Measurements from ENCODE around the gene ZNF821.
"Not testable (repeated sequence)": the region's sequence is repeated elsewhere in the genome, so short reads cannot be mapped to it uniquely, and the experiment has no call there.

ZNF821 gene

DNA sequence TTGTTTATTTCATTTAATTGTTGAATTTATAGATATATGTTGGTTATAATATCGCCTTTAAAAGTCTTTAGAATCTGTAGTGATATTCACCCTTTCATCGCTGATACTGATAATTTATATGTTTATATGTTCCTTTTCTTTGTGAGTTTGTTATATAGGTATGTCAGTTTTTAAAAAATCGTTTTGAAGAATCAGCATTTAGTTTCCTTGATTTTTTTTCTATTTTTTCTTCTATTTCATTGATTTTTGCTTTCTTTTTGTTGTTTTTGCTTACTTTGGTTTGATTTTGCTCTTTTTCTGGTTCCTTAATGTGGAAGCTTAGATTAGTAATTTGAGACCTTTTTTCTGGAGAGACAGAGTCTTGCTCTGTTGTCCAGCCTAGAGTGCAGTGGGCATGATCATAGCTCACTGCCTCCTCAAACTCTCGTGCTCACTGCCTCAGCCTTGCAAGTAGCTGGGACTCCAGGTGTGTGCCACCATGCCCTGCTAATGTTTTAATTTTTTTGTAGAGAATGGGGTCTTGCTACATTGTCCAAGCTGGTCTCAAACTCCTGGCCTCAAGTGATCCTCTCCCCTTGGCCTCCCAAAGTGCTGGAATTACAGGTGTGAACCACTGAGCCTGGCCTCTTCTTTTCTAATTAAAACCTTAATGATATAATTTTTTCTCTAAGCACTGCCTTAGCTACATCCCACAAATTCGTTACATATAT is 18.8 kb upstream of the ZNF821 start:
- no peak for DNase-seq

- DNase-seq = no peak
Observed at GRCh38 chr16:71899171-71899570, 15.2 kb upstream of the ZNF821 start.

DNA sequence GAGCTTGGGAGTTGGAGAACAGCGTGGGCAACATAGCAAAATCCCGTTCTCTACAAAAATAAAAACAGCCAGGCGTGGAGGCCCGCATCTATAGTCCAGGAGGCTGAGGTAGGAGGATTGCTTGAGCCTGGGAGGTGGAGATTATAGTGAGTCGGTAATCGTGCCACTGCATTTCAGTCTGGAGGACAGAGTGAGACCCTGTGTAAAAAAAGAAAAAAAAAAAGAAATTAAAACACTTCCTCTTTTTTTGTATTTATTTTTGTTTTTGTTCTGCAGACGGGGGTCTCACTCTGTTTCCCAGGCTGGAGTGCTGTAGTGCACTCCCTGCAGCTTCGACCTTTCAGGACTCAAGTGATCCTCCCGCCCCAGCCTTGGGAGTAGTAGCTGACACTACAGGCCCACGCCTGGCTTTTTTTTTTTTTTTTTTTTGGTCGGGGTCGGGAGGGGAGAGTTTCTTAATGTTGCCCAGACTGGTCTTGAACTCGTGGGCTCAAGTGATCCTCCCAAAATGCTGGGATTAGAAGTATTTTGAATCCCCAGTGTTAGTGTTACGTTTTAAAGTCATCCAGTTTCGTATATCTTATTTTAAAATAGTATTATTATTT is 12.9 kb upstream of the ZNF821 start:
- DNase-seq = no peak

GRCh38 chr16:71895679-71896365 is 11.8 kb upstream of the ZNF821 start:
- peak; percentile 26 for DNase-seq

DNA sequence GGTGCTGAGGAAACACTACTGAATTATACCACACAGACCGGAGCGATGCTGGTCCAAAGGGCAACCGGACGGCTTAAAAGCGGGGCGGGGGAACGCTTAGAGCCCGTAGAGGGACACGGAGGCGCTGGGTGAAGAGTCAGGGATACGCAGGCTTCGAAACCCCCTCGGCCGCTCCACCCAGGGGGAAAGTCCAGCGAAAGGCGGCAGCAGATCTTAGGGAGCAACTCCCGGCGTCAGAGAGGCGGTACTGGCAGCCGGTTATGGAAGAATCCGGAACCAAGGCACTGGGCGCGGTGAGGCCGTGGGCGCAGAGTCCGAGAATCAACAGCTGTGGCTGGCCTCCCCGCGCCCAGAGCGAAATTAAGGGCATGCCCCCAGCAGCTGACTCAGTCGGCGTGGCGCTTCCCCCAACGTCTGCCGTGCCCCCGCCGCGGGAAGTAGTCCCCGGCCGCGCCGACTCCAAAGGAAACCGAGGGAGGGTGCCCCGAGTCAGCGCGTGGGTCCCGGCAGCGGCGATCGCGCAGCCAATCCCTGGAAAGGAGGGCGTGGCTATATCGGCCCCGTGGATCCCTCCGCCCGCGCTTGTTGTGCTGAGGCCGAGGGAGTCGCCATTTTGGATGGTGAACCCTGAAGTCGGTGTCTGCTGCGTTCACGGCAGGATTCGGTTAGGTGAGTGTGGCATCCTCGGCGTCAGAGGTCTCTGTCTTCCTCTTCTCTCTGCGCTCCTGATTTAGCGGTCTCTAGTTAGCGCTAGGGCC is 11.1 kb upstream of the ZNF821 start, which contains the start of gene IST1:
IST1 (plus strand) TSS at position 611 of the 758 bp plus-strand sequence. CDS start 20,110 bp downstream, outside the sequence.
- peak; percentile 98 for DNase-seq

DNA sequence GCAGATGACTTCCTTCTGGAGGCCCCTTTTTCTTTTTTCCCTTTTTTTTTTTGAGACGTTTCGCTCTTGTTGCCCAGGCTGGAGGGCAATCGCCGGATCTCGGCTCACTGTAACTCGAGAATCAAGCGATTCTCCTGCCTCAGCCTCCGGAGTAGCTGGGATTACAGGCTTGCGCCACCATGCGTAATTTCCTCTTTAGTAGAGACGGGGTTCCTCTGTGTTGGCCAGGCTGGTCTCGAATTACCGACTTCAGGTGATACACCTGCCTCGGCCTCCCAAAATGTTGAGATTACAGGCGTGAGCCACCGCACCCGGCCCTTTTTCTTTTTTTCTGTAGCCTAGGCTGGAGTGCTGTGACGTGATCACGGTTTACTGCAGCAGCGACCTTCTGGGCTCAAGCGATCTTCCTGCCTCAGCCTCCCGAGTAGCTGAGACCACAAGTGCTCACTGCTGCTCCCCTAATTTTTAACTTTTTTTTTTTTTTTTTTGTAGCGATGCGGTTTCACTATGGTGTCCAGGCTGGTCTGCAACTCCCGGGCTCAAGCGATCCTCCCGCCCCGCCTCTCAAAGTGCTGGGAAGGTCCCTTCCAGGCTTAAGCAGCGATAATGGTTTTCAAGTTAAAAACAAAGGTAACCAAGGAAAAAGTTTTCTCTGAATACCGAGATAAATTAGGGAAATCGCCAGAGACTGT is 10.4 kb upstream of the ZNF821 start:
- peak; percentile 50 for DNase-seq

DNA sequence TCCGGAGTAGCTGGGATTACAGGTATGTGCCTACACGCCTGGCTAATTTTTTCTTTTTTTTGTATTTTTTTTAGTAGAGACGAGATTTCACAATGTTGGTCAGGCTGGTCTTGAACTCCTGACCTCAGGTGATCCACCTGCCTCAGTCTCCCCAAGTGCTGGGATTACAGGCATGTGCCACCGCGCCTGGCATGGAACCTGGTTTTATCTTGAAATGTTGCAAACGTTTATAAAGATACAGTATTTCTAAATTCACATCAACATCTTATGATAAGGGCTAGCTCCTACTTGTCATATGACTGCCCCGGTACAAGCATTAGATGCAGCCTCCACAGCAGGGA is 9.9 kb upstream of the ZNF821 start:
- DNase-seq = no peak

DNA sequence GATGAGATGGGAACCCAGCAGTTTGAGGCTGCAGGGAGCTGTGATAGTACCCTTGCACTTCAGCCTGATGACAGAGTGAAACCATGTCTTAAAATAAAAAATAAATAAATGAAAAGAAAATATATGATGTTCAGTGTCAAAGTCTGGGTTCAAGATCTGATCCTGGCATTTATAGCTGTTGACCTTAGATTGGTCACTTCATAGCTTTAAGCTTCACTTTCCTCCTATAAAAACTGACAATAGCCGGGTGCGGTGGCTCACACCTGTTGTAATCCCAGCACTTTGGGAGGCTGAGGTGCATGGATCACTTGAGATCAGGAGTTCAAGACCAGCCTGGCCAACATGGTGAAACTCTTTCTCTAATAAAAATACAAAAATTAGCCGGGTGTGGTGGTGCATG is 5.2 kb upstream of the ZNF821 start:
- DNase-seq = no peak

DNA sequence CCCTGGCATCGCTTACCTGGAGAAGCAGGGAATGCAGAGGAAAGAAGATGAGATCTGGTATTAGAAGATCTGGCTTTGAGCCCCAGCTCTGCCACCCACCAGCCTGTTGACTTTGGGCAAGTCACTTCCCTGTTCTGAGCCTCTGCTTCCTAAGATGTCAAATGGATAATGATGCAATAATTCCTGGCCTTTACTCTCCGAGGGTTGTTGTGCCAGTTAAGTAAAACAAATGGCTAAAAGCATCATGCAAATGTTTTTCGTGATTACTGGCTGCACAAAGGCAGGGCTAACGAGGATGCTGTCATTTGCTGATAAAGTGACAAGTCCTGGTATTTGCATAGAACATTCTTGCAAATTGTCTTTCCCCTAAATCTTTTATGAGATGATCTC is 1.3 kb upstream of the ZNF821 start:
- DNase-seq = no peak

DNA sequence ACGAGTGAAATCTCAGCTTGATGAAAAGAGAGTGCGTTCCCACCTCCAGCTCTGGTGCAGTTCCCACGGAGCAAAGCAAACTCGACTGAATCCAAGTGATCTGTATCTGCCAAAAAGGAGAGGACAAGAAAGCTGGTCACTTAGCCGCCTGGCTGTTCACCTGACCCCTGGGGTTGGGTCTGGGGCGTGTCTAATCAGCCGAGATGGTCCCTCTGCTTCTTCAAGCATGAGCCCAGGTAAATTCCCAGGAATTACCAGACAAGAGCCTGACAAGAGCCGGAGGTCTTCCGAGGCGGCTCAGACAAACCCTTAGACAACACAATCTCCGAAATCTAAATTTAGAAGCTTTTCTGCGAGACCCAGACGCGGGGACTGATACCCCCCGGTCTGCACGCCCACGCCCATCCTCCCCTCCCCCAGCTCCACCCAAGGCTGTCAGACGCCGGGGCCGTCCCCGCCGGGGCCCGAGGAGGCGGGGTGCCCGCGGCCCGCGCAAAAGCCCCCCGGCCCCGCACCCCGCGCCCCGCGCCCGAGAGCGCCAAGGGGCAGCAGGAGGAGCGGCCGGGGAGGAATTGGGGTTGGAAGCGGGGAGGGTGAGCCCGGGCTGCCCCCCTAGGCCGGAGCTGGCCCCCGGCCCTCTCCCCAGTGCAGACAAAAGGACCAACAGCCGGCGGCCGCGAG is 674 bp downstream of the ZNF821 start:
- DNase-seq = no peak

GRCh38 chr16:71882505-71883167 is 1.3 kb downstream of the ZNF821 start:
- DNase-seq = peak; percentile 68

- DNase-seq = no peak
Observed at GRCh38 chr16:71880176-71880575, 3.8 kb downstream of the ZNF821 start.

GRCh38 chr16:71878911-71879310 is 5.1 kb downstream of the ZNF821 start:
- no peak for DNase-seq

DNA sequence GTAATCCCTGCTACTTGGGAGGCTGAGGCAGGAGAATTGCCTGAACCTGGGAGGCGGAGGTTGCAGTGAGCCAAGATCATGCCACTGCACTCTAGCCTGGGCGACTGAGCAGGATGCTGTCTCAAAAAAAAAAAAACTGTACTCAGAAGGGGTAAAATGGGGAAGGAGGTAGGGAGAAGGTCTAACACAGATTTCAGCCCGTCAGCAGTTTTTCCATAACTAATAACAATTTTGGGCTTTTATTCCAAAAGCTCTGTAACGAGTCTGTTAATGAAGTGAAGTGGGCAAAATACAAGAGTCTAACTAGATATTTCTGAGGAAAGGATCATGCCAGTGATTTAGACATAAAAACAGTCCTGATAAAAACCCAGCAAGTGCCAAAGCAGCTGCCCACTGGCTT is 10.8 kb downstream of the ZNF821 start:
- DNase-seq = no peak

DNA sequence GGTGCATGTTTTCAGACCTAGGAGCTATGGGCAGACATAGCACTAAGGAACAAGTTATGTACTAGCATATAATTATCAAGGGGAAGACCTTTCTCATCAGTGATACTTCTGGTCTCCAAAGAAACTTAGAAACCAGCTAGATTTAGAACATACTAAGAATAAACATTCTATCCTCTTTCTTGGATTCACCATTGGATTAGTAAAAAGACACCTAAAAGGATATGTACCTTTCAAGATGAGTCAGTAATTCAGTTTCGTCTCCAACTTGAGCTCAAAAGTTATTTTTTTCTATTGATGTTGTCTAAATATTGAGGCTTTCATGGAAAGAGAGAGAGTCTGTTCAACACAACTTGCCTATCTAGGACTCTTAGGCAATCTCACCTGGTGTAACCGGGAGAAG is 13.2 kb downstream of the ZNF821 start:
- DNase-seq = no peak

- no peak for DNase-seq
Observed at GRCh38 chr16:71869089-71869488, 14.9 kb downstream of the ZNF821 start.

GRCh38 chr16:71867939-71868338 is 16.0 kb downstream of the ZNF821 start:
- DNase-seq = no peak

GRCh38 chr16:71867175-71867574 is 16.8 kb downstream of the ZNF821 start:
- not testable (repeated sequence) for DNase-seq

DNA sequence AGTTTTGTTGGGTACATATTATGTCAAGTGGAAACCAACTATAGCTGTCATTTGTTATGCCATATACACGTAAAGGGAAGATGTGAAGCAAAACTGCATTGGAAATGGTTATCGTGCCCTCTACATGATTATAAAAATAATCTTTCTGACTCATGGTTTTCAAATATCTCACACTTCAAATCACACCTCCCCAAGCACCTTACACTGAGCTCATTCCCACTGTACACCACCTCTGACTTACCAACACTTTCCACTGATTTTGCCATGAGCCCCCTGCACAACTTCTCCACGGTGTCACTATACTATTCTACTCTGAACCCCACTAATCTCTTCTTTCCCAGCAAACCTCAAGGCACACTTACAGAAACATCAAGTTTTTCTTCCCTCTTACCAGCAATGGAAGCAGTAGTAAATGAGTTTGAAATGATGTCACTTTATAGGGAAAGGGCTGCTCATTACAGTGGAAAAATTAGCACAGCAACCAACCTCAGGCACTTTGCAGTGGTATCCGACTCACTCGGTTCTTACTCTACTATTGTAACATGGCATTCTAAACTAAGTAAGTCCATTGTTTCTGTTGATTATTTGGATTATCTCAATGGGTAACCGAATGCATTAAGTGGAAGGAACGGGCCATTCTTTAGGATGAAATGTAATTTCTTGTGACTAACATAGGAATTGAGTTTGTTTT is 18.7 kb downstream of the ZNF821 start:
- no peak for DNase-seq

- DNase-seq = no peak
Observed at GRCh38 chr16:71863995-71864394, 20.0 kb downstream of the ZNF821 start.

All from fibroblast of upper back skin (primary cell).